Suprapubic skin (tissue), 3 donors: ENCODE results near the gene FAM193A.

ENCODE experiments used
- EP300 ChIP-seq: sonication (generic); formaldehyde crosslinking; IDR thresholded peaks from one replicate; pipeline ENCODE4 v1.6.1; 2017; ENCODE audit warnings: antibody characterized with exemption
- POLR2A ChIP-seq, 2 donors: fragments of 450-650 bp; IDR thresholded peaks; one replicate each; pipeline ENCODE4 v1.6.1; 2017; ENCODE audit warnings: antibody characterized with exemption in 2 of 2, mild to moderate bottlenecking in 2 of 2, moderate library complexity in 2 of 2
- TF ChIP-seq, protein P1 (sequence below), 2 donors: fragments of 200-600 bp in 1 of 2; fragments of 450-650 bp in 1 of 2; sonication (generic) in 1 of 2; IDR thresholded peaks; one replicate each; pipeline ENCODE4 v1.5.1; 2016 to 2019; ENCODE audit warnings: antibody characterized with exemption in 2 of 2, mild to moderate bottlenecking in 1 of 2, moderate library complexity in 1 of 2

DNA sequence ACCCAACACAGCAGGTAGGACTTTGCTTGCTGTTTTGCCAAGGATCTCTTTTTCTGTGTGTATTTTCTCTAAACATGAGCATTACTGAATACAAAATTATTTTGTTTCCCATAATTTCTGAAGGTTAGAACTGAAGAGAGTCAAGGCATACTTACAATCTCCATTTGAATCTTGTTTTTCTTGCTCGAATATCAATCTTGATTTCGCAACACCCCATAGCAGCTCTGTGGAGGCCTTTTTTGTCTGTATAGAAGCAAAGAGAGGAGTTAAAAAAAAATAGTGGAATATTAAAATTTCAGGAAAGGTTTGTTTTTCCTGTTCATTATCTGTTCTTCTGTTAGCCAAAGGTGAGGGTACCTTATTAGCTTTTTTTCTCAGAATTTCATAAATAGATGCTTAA lies 126.8 kb downstream of the FAM193A start:
- TF ChIP-seq EP300 (no peak), POLR2A (IDR thresholded peaks at IDR 0.05) (no peak)
- TF ChIP-seq, protein P1, sequence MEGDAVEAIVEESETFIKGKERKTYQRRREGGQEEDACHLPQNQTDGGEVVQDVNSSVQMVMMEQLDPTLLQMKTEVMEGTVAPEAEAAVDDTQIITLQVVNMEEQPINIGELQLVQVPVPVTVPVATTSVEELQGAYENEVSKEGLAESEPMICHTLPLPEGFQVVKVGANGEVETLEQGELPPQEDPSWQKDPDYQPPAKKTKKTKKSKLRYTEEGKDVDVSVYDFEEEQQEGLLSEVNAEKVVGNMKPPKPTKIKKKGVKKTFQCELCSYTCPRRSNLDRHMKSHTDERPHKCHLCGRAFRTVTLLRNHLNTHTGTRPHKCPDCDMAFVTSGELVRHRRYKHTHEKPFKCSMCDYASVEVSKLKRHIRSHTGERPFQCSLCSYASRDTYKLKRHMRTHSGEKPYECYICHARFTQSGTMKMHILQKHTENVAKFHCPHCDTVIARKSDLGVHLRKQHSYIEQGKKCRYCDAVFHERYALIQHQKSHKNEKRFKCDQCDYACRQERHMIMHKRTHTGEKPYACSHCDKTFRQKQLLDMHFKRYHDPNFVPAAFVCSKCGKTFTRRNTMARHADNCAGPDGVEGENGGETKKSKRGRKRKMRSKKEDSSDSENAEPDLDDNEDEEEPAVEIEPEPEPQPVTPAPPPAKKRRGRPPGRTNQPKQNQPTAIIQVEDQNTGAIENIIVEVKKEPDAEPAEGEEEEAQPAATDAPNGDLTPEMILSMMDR (IDR thresholded peaks at IDR 0.05) = no peak
